Measurements from ENCODE around the gene MDH1B.
"Not testable (repeated sequence)": the region's sequence is repeated elsewhere in the genome, so short reads cannot be mapped to it uniquely, and the experiment has no call there.

MDH1B gene

GRCh38 chr2:206765242-206766056 is at the start of gene MDH1B, which contains the start of gene FASTKD2:
Gene MDH1B, minus strand, starts transcription at chr2:206765328. Its CDS starts 57 bp downstream, at chr2:206765271.
Gene FASTKD2, plus strand, starts transcription at chr2:206765606. Its CDS starts 1,088 bp downstream, at chr2:206766694.
- DNase-seq: peak; percentile 99

DNA sequence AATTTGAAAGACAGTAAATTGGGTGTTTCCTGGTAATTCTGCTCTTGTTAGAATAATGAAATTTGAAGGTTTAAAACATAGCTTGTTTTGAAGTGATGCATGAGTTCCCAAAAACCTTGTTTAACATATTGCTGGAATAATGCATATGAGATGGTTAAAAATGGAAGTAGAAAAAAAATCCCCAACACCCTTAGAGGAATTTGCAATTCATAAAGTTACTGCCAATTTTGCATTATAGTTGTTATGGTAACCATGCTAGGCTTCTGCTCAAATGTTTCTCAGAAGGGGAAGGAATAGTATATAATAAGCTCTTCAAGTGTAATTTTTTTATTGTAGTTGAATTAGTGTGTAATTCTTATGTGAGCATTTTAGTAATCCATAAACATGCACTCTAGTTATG is 49.4 kb upstream of the MDH1B start:
- DNase-seq: no peak

GRCh38 chr2:206812471-206812870 is 47.3 kb upstream of the MDH1B start:
- not testable (repeated sequence) for DNase-seq

DNA sequence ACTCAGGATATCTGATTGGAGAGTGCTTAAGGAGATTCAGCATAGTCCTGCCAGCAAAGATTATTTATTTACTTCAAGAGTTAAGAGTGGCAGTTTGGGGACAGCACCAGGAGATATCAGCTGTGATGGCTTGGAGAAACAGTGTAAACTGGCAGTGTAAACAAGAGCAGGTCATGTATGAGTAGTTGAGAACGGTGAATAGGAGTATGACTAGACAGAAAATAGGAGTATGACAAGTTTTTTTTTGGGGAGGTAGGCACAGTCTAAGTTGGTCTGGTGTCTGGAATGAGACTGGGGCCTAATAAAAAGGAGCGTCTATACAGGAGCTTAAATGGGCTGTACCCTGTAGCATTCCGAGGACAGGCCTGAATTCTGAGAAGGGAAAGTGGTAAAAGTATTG is 42.5 kb upstream of the MDH1B start:
- not testable (repeated sequence) for DNase-seq

DNA sequence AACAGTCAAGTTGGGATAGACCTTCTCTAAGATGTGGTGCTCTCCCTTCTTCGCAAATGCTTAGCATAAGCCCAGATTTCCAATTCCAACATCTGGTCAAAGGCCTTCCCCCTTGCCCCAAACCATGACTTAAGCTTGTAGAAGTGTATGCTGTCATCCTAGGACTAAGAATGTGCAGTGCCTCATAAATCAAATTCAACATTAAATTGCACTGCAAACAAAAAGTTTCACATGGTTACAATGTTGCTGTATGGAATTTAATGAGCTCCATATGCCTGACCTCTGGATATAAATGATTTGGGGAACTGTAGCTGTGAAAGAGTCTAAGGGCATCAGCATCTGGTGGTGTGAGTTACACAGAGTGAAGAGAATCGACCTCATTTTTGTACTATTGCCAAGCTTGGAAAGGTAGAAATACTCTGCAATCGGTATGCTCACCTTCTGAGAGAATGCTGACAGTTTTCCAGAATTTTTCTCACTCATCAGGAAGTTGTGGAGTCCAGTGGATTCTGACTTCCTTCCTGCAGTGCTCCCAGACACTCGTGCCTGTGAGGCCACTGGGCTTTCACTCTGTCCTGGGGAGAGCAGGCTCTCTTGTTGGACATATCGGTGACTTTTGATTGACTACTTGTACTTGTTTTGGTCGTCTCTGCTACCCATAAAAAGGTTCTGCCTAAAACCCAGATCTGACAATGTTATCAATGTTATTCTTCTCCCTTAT is 40.9 kb upstream of the MDH1B start:
- no peak for DNase-seq

DNA sequence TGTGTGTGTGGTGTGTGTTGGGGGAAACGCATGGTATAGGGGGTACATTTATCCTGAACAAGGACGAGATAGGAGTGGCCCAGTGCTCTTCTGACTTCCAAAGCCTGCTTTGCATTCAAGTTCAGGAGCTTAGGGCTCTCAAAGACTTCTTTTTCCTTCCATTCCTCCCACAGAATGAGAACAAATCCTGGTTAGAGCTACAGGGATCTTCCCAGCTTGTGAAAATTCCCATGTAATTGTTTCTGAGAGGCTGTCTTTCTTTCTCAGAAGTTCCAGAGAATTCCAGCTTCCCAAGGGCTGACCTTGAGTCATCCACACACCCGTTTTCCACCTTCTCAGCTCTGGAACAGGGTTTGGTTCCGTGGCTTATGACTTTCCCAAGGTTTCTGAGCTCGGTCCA is 39.2 kb upstream of the MDH1B start:
- DNase-seq: no peak

GRCh38 chr2:206802654-206803514 is 37.8 kb upstream of the MDH1B start:
- DNase-seq: no peak

DNA sequence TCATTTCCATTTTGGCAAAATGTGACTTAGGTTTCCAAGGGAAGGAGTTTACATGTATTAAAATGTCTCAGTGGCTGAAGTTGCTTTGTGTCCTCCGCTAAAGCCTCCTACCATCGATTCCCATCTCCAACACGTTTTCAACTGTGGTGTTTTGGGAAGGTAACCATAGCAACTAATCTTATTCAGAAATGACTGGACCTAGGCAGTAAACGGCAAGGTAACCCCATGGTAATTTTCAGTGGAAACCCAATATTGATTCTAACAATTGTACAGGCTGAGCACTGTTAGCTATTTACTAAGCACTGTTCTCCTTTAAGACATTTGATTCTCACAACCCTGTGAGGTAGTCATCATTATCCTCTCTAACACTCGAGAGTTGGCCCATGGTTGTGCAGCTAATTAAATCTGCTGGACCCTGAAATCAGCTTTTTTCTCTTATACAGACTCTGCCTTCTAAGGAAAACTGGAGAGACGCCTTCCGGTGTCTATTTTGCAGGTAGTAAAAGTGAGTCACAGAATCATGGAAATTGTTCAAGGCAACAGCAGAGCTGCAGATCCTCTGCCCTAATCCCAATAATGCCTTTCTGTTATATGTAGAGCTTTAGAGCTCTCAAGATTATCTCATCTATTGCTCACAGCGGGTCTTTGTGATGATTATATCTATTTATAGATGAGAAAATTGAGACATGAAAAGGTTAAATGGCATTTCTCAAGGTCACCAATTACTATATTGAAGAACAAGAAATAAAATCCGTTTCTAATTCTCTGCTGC is 36.5 kb upstream of the MDH1B start:
- no peak for DNase-seq

GRCh38 chr2:206800506-206801417 is 35.6 kb upstream of the MDH1B start:
- DNase-seq: peak; percentile 15

DNA sequence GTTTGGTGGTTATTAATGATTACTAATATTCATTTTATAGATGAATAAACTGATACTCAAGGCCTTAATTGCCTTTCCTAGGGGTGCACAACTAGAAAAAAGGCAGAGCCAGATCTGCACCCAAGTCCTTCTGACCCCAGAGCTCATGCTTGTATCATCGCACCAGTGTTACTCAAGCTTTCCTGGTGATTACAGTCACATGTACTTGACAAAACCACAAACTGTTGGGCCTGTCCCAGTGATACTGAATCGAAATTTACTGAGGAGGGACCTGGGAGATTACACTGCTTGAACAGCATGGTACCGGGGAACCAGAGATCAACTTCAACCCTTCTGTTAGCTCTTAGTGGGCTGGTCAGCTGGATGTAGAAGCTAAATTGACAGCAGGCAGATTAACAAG is 34.0 kb upstream of the MDH1B start:
- no peak for DNase-seq

DNA sequence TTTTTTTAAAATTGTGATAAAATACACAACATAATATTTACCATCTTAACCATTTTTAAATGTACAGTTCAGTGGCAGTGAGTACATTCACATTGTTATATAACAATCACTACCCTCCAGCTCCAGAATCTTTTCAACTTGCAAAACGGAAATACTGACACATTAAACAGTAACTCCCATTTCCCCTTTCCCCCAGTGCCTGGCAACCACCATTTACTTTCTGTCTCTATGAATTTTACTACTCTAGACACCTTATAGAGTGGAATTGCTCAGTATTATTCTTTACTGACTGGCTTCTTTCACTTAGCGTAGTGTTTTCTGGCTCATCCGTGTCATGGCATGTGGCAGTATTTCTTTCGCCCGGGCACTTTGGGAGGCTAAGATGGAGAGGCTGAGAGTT is 32.9 kb upstream of the MDH1B start:
- DNase-seq: no peak

- DNase-seq: no peak
Observed at GRCh38 chr2:206797376-206797775, 32.2 kb upstream of the MDH1B start.

- no peak for DNase-seq
Observed at GRCh38 chr2:206792645-206793044, 27.5 kb upstream of the MDH1B start.

DNA sequence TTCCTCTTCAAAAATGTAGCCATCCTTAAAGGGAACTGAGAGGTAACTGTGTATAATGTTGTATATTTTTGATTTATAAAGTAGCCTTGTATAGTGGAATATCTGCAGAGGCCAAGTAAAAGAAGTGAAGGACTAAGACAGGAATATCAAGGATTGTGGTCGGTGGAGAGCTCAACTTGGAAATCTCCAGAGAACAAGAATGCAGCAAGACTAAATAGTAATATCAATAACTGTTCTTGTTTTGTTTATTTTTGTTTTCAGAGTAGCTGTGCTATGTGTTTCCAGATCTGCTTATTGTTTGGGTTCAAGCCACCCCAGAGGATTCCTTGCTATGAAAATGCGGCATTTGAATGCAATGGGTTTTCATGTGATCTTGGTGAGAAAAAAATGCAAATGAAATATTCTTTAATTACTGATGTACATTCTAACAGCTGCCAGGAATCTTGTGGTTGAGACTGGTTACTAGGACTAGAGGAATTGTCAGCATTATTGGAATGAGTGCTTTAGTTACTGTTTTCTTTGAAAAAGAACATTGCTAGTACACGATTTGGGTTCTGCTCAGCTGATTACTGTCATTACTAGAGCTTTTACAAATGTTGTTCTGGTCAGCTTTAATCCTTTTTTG is 25.3 kb upstream of the MDH1B start:
- DNase-seq: no peak

DNA sequence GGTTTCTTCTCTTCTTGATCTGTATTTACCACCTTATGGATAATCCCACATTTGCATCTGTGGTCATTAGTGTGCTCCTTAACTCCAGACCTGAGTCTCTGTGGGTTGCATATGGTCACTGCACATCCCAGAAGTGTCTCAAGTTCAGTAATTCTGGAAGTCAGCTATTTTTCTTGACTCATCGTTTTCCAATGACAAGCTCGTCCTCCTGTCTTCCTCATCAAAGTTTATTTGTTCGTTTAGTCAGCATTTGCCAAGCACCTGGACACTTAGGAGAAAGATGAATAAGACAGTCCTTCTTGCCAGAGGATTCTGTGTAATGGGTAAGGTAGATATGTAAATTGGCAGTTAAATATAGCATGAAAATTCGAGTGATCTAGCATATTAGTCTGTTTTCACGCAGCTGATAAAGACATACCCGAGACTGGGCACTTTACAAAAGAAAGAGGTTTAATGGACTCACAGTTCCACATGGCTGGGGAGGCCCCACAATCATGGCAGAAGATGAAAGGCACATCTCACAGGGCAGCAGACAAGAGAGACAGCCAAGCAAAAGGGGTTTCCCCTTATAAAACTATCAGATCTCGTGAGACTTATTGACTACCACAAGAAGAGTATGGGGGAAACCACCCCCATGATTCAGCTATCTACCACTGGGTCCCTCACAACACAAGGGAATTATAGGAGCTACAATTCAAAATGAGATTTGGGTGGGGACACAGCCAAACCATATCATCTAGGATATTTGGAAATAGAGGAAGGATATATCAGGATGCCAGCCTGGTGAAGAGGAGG is 19.6 kb upstream of the MDH1B start:
- no peak for DNase-seq

- no peak for DNase-seq
Observed at GRCh38 chr2:206783718-206784117, 18.6 kb upstream of the MDH1B start.

- DNase-seq: no peak
Observed at GRCh38 chr2:206780671-206781070, 15.5 kb upstream of the MDH1B start.

DNA sequence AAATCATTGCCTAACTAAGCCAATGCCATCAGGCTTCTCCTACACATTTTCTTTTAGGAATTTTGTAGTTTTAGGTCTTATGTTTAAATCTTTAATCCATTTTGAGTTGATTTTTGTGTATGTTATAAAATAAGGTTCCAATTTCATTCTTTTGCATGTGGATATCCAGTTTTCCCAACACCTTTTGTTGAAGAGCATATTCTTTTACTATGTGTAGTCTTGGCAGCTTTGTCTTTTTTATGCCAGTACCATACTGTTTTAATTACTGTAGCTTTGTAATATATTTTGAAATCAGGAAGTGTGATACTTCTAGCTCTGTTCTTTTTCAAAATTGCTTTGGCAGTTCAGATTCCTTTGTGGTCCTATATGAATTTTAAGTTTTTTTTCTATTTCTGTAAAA is 11.3 kb upstream of the MDH1B start:
- DNase-seq: no peak

- no peak for DNase-seq
Observed at GRCh38 chr2:206774871-206775270, 9.7 kb upstream of the MDH1B start.

All from KG1 (cell line).